ENCODE measurements around the gene ATP2B2.
"Not testable (repeated sequence)": the region's sequence is repeated elsewhere in the genome, so short reads cannot be mapped to it uniquely, and the experiment has no call there.

Gene ATP2B2

GRCh38 chr3:10540347-10540746 lies 35.0 kb upstream of the ATP2B2 start:
- H3K36me3 ChIP-seq (ENCODE audit: control insufficient read depth, insufficient read depth, low read length); H3K18ac ChIP-seq (ENCODE audit: low read length); H3K23ac ChIP-seq (ENCODE audit: low read length); H3K56ac ChIP-seq (ENCODE audit: low read length); H3K27ac ChIP-seq (ENCODE audit: low read depth, low read length); H3K9ac ChIP-seq (ENCODE audit: low read length); H3K4me2 ChIP-seq (ENCODE audit: low read length); H4K8ac ChIP-seq (ENCODE audit: low read depth, low read length); H2BK120ac ChIP-seq (ENCODE audit: low read depth, low read length); H4K5ac ChIP-seq (ENCODE audit: low read length); H3K4me3 ChIP-seq (ENCODE audit: low read length); H2BK5ac ChIP-seq (ENCODE audit: low read length); H3K4ac ChIP-seq (ENCODE audit: low read depth, low read length); DNase-seq; H3K27me3 ChIP-seq (ENCODE audit: insufficient read depth, low read length, poor library complexity); H3K79me1 ChIP-seq (ENCODE audit: low read length); H3K4me1 ChIP-seq (ENCODE audit: control insufficient read depth, low read depth, low read length); H3K79me2 ChIP-seq (ENCODE audit: control insufficient read depth, insufficient read depth, low read length); H2BK15ac ChIP-seq (replicated peaks; ENCODE audit: low read depth); H2AK5ac ChIP-seq (ENCODE audit: low read length): not testable (repeated sequence)
- WGBS (ENCODE audit: extremely low coverage, insufficient coverage, low lambda C conversion rate), result no CpG with 5 or more reads among the region's 6 CpGs

- Histone ChIP-seq H3K56ac (ENCODE audit: low read length) (no peak overlapping the region), H3K36me3 (ENCODE audit: control insufficient read depth, insufficient read depth, low read length) (no peaks in the 10 kb centered on the region), H3K79me2 (ENCODE audit: control insufficient read depth, insufficient read depth, low read length) (no peaks in the 10 kb centered on the region), H3K4ac (ENCODE audit: low read depth, low read length) (no peak overlapping the region), H3K79me1 (ENCODE audit: low read length) (no peaks in the 10 kb centered on the region), H3K27ac (ENCODE audit: low read depth, low read length) (no peak overlapping the region), H2BK15ac (replicated peaks; ENCODE audit: low read depth) (no peak overlapping the region), H2BK120ac (ENCODE audit: low read depth, low read length) (no peak overlapping the region), H2BK5ac (ENCODE audit: low read length) (no peak overlapping the region), H3K23ac (ENCODE audit: low read length) (no peak overlapping the region), H2AK5ac (ENCODE audit: low read length) (no peak overlapping the region), H3K4me2 (ENCODE audit: low read length) (no peak overlapping the region), H3K4me1 (ENCODE audit: control insufficient read depth, low read depth, low read length) (no peaks in the 10 kb centered on the region), H3K4me3 (ENCODE audit: low read length) (no peak overlapping the region), H4K5ac (ENCODE audit: low read length) (no peak overlapping the region), H3K9ac (ENCODE audit: low read length) (no peak overlapping the region), H3K27me3 (ENCODE audit: insufficient read depth, low read length, poor library complexity) (no peaks in the 10 kb centered on the region), H4K8ac (ENCODE audit: low read depth, low read length) (no peak overlapping the region), H3K18ac (ENCODE audit: low read length) (no peak overlapping the region)
- DNase-seq, result no peak
- WGBS (ENCODE audit: extremely low coverage, insufficient coverage, low lambda C conversion rate), result no CpG with 5 or more reads among the region's 4 CpGs
These were observed 28.7 kb upstream of the ATP2B2 start for GRCh38 chr3:10534066-10534465.

- H3K79me2 ChIP-seq (ENCODE audit: control insufficient read depth, insufficient read depth, low read length), result no peaks in the 10 kb centered on the region
- H3K27ac ChIP-seq (ENCODE audit: low read depth, low read length), result no peak overlapping the region
- H3K4ac ChIP-seq (ENCODE audit: low read depth, low read length), result no peak overlapping the region
- H4K8ac ChIP-seq (ENCODE audit: low read depth, low read length), result no peak overlapping the region
- no peak overlapping the region for H3K4me2 ChIP-seq (ENCODE audit: low read length)
- H2BK5ac ChIP-seq (ENCODE audit: low read length), result no peak overlapping the region
- DNase-seq, result no peak
- H3K18ac ChIP-seq (ENCODE audit: low read length), result no peak overlapping the region
- H3K56ac ChIP-seq (ENCODE audit: low read length), result no peak overlapping the region
- no peak overlapping the region for H3K4me3 ChIP-seq (ENCODE audit: low read length)
- no peak overlapping the region for H2BK120ac ChIP-seq (ENCODE audit: low read depth, low read length)
- H4K5ac ChIP-seq (ENCODE audit: low read length), result no peak overlapping the region
- no peak overlapping the region for H3K23ac ChIP-seq (ENCODE audit: low read length)
- H2BK15ac ChIP-seq (replicated peaks; ENCODE audit: low read depth), result no peak overlapping the region
- no peak overlapping the region for H3K9ac ChIP-seq (ENCODE audit: low read length)
- no peaks in the 10 kb centered on the region for H3K4me1 ChIP-seq (ENCODE audit: control insufficient read depth, low read depth, low read length)
- H3K27me3 ChIP-seq (ENCODE audit: insufficient read depth, low read length, poor library complexity), result no peaks in the 10 kb centered on the region
- H3K36me3 ChIP-seq (ENCODE audit: control insufficient read depth, insufficient read depth, low read length), result no peaks in the 10 kb centered on the region
- H2AK5ac ChIP-seq (ENCODE audit: low read length), result no peak overlapping the region
- H3K79me1 ChIP-seq (ENCODE audit: low read length), result no peaks in the 10 kb centered on the region
These were observed 28.3 kb upstream of the ATP2B2 start for GRCh38 chr3:10533737-10534023.

- no peak overlapping the region for H3K9ac ChIP-seq (ENCODE audit: low read length)
- no peaks in the 10 kb centered on the region for H3K27me3 ChIP-seq (ENCODE audit: insufficient read depth, low read length, poor library complexity)
- H3K23ac ChIP-seq (ENCODE audit: low read length), result no peak overlapping the region
- H2AK5ac ChIP-seq (ENCODE audit: low read length), result no peak overlapping the region
- H2BK5ac ChIP-seq (ENCODE audit: low read length), result no peak overlapping the region
- H3K4me2 ChIP-seq (ENCODE audit: low read length), result no peak overlapping the region
- H4K5ac ChIP-seq (ENCODE audit: low read length), result no peak overlapping the region
- H3K4ac ChIP-seq (ENCODE audit: low read depth, low read length), result no peak overlapping the region
- no peak overlapping the region for H3K56ac ChIP-seq (ENCODE audit: low read length)
- no peaks in the 10 kb centered on the region for H3K4me1 ChIP-seq (ENCODE audit: control insufficient read depth, low read depth, low read length)
- H3K18ac ChIP-seq (ENCODE audit: low read length), result no peak overlapping the region
- no peaks in the 10 kb centered on the region for H3K79me1 ChIP-seq (ENCODE audit: low read length)
- no peak overlapping the region for H2BK15ac ChIP-seq (replicated peaks; ENCODE audit: low read depth)
- DNase-seq, result no peak
- no peaks in the 10 kb centered on the region for H3K79me2 ChIP-seq (ENCODE audit: control insufficient read depth, insufficient read depth, low read length)
- WGBS (ENCODE audit: extremely low coverage, insufficient coverage, low lambda C conversion rate), result no CpG with 5 or more reads among the region's 7 CpGs
- no peak overlapping the region for H3K27ac ChIP-seq (ENCODE audit: low read depth, low read length)
- no peak overlapping the region for H2BK120ac ChIP-seq (ENCODE audit: low read depth, low read length)
- no peaks in the 10 kb centered on the region for H3K36me3 ChIP-seq (ENCODE audit: control insufficient read depth, insufficient read depth, low read length)
- H4K8ac ChIP-seq (ENCODE audit: low read depth, low read length), result no peak overlapping the region
- H3K4me3 ChIP-seq (ENCODE audit: low read length), result no peak overlapping the region
These were observed 27.8 kb upstream of the ATP2B2 start for GRCh38 chr3:10532939-10533736.

GRCh38 chr3:10531031-10531430 lies 25.6 kb upstream of the ATP2B2 start:
- H3K4me3 ChIP-seq (ENCODE audit: low read length), result no peak overlapping the region
- H3K4ac ChIP-seq (ENCODE audit: low read depth, low read length), result no peak overlapping the region
- no peak overlapping the region for H2BK120ac ChIP-seq (ENCODE audit: low read depth, low read length)
- no peaks in the 10 kb centered on the region for H3K79me2 ChIP-seq (ENCODE audit: control insufficient read depth, insufficient read depth, low read length)
- no peak overlapping the region for H3K27ac ChIP-seq (ENCODE audit: low read depth, low read length)
- no peak overlapping the region for H4K8ac ChIP-seq (ENCODE audit: low read depth, low read length)
- H4K5ac ChIP-seq (ENCODE audit: low read length), result no peak overlapping the region
- no peaks in the 10 kb centered on the region for H3K79me1 ChIP-seq (ENCODE audit: low read length)
- H2BK5ac ChIP-seq (ENCODE audit: low read length), result no peak overlapping the region
- H3K36me3 ChIP-seq (ENCODE audit: control insufficient read depth, insufficient read depth, low read length), result no peaks in the 10 kb centered on the region
- H3K18ac ChIP-seq (ENCODE audit: low read length), result no peak overlapping the region
- no peak overlapping the region for H3K23ac ChIP-seq (ENCODE audit: low read length)
- no peak overlapping the region for H3K4me2 ChIP-seq (ENCODE audit: low read length)
- H2AK5ac ChIP-seq (ENCODE audit: low read length), result no peak overlapping the region
- no peak overlapping the region for H3K56ac ChIP-seq (ENCODE audit: low read length)
- no peaks in the 10 kb centered on the region for H3K27me3 ChIP-seq (ENCODE audit: insufficient read depth, low read length, poor library complexity)
- no peak overlapping the region for H3K9ac ChIP-seq (ENCODE audit: low read length)
- DNase-seq, result no peak
- H2BK15ac ChIP-seq (replicated peaks; ENCODE audit: low read depth), result no peak overlapping the region
- no peaks in the 10 kb centered on the region for H3K4me1 ChIP-seq (ENCODE audit: control insufficient read depth, low read depth, low read length)
- no CpG with 5 or more reads among the region's 6 CpGs for WGBS (ENCODE audit: extremely low coverage, insufficient coverage, low lambda C conversion rate)

GRCh38 chr3:10530241-10530640 lies 24.9 kb upstream of the ATP2B2 start:
- H2BK15ac ChIP-seq (replicated peaks; ENCODE audit: low read depth), result no peak overlapping the region
- no CpG with 5 or more reads among the region's 13 CpGs for WGBS (ENCODE audit: extremely low coverage, insufficient coverage, low lambda C conversion rate)
- no peaks in the 10 kb centered on the region for H3K4me1 ChIP-seq (ENCODE audit: control insufficient read depth, low read depth, low read length)
- H3K4ac ChIP-seq (ENCODE audit: low read depth, low read length), result no peak overlapping the region
- no peak overlapping the region for H3K4me3 ChIP-seq (ENCODE audit: low read length)
- no peak overlapping the region for H2AK5ac ChIP-seq (ENCODE audit: low read length)
- no peak overlapping the region for H3K56ac ChIP-seq (ENCODE audit: low read length)
- no peak overlapping the region for H3K18ac ChIP-seq (ENCODE audit: low read length)
- no peak overlapping the region for H3K9ac ChIP-seq (ENCODE audit: low read length)
- no peaks in the 10 kb centered on the region for H3K36me3 ChIP-seq (ENCODE audit: control insufficient read depth, insufficient read depth, low read length)
- H3K4me2 ChIP-seq (ENCODE audit: low read length), result no peak overlapping the region
- no peaks in the 10 kb centered on the region for H3K79me1 ChIP-seq (ENCODE audit: low read length)
- H3K27ac ChIP-seq (ENCODE audit: low read depth, low read length), result no peak overlapping the region
- H4K5ac ChIP-seq (ENCODE audit: low read length), result no peak overlapping the region
- no peak for DNase-seq
- H3K23ac ChIP-seq (ENCODE audit: low read length), result no peak overlapping the region
- no peak overlapping the region for H2BK5ac ChIP-seq (ENCODE audit: low read length)
- no peak overlapping the region for H2BK120ac ChIP-seq (ENCODE audit: low read depth, low read length)
- H3K79me2 ChIP-seq (ENCODE audit: control insufficient read depth, insufficient read depth, low read length), result no peaks in the 10 kb centered on the region
- no peaks in the 10 kb centered on the region for H3K27me3 ChIP-seq (ENCODE audit: insufficient read depth, low read length, poor library complexity)
- no peak overlapping the region for H4K8ac ChIP-seq (ENCODE audit: low read depth, low read length)

All from mesendoderm (in vitro differentiated cells).